ENCODE measurements around the gene PCOLCE2. TPM values are rescaled to one million over a fixed set of nuclear protein-coding genes. Genes with fewer than 3 reads are reported as not detected.
A peak's percentile ranks its signal among the peaks of the same experiment; 100 is the strongest.

PCOLCE2 gene
- 10.0 TPM for polyA plus RNA-seq (2012; ENCODE audit: insufficient read depth, insufficient read length, low read depth)

DNA sequence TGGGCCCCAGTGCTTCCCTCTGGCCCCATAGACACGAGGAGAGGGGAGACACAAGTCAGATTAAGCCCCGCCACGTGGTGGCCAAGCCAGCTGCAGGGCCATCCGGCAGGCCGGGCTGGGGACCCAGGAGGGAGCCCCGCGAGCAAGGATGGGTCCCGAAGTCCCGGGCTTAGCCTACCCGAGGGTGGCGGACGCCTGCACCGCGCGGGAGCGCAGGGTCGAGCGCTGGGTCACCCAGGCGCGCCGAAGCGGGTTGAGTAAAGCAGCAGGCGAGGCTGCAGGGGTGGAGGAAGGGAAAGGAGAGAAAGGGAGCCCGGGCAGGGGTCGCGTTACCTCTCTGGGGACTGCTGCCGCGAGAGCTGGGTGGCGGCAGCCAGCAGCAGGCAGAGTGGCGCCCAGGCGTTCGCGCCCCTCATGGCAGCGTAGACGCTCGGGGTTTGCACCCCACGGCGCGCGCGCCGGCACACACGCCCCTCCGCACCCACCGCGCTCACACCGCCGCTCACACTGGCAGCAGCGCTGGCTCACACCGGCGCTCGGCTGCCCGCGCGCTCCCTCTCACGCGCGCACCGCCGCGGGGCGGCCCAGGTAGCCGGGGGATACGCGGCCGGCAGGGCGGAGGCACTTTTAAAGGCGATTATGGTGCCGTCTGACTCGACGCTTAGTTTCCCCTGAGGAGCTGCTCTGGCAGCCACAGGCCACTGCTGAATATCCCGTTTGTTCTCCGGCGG lies at the start of gene PCOLCE2:
TSS of gene PCOLCE2 (minus strand) at position 603 of the 731 bp plus-strand sequence. CDS start at position 416, 187 bp downstream.
- DNase-seq, result peak; percentile 68

GRCh38 chr3:142935963-142936362 lies 47.1 kb upstream of the PCOLCE2 start:
- TF ChIP-seq CTCF (IDR thresholded peaks at IDR 0.05; ENCODE audit: low read depth, low read length), result no peak
- H3K4me1 ChIP-seq, result no peaks in the 10 kb centered on the region
- no peaks in the 10 kb centered on the region for H3K36me3 ChIP-seq

More for the DNA sequence above, at the start of gene PCOLCE2:
- Histone ChIP-seq H3K9me3 (no peaks in the 10 kb centered on the region), H3K27me3 (no peaks in the 10 kb centered on the region), H3K36me3 (no peaks in the 10 kb centered on the region), H3K4me1 (peaks cover 11% of the 10 kb centered on the region), H3K4me3 (ENCODE audit: low read depth, low read length) (peak within 1 kb of the TSS; percentile 84)
- TF ChIP-seq CTCF (IDR thresholded peaks at IDR 0.05; ENCODE audit: low read depth, low read length), result no peak

DNA sequence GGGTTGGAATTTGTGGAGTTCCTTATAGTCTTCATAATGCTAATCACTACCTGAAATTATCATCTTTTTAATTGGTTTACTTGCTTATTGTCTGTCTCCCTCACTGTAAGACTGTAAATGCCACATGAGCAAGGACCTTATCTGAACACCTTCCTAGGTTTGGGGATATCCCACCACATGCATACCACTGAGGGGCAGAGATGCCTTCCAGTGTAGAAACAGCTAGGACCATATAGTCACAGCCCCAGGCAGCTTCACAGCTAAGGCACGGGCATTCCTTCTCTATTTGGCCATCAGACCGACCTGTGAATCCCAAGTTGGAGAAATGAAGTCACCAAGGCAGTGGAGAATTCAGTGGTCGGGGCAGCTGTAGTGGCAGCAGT lies 46.0 kb upstream of the PCOLCE2 start:
- DNase-seq, result no peak
- no peak for TF ChIP-seq CTCF (IDR thresholded peaks at IDR 0.05; ENCODE audit: low read depth, low read length)
- H3K4me3 ChIP-seq (ENCODE audit: low read depth, low read length), result no peak overlapping the region
- no peaks in the 10 kb centered on the region for H3K9me3 ChIP-seq
- no peaks in the 10 kb centered on the region for H3K4me1 ChIP-seq
- no peaks in the 10 kb centered on the region for H3K27me3 ChIP-seq
- no peaks in the 10 kb centered on the region for H3K36me3 ChIP-seq

More at GRCh38 chr3:142935963-142936362, 47.1 kb upstream of the PCOLCE2 start:
- H3K9me3 ChIP-seq, result no peaks in the 10 kb centered on the region
- H3K4me3 ChIP-seq (ENCODE audit: low read depth, low read length), result no peak overlapping the region
- no peak for DNase-seq
- no peaks in the 10 kb centered on the region for H3K27me3 ChIP-seq

GRCh38 chr3:142934128-142934886 lies 45.4 kb upstream of the PCOLCE2 start:
- no peaks in the 10 kb centered on the region for H3K9me3 ChIP-seq
- H3K36me3 ChIP-seq, result no peaks in the 10 kb centered on the region
- H3K4me3 ChIP-seq (ENCODE audit: low read depth, low read length), result no peak overlapping the region
- H3K4me1 ChIP-seq, result no peaks in the 10 kb centered on the region
- DNase-seq, result no peak
- TF ChIP-seq CTCF (IDR thresholded peaks at IDR 0.05; ENCODE audit: low read depth, low read length), result no peak
- no peaks in the 10 kb centered on the region for H3K27me3 ChIP-seq

DNA sequence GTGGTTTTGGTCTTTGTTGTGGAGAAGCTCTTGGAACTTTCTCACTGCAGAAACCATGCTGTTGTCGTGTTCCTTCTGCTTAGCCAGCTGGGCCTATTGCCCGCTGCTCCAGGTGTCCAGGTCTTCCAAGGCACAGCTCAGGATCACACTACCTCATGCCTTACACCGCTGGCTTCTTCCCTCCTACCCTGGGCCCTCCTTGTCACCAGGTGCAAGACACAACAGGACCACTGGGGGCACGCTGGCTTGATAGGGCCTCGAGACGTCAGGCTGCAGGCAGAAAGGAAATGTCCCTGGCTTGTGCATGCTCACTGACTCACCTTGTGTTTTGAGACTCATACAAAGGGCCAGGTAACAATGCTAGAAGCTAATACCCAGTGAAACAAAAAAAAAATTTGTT lies 42.3 kb upstream of the PCOLCE2 start:
- TF ChIP-seq CTCF (IDR thresholded peaks at IDR 0.05; ENCODE audit: low read depth, low read length), result peak; percentile 47
- H3K27me3 ChIP-seq, result no peaks in the 10 kb centered on the region
- H3K4me3 ChIP-seq (ENCODE audit: low read depth, low read length), result no peak overlapping the region
- no peaks in the 10 kb centered on the region for H3K4me1 ChIP-seq
- no peaks in the 10 kb centered on the region for H3K36me3 ChIP-seq
- DNase-seq, result peak; percentile 43
- H3K9me3 ChIP-seq, result no peaks in the 10 kb centered on the region

GRCh38 chr3:142930463-142930862 lies 41.6 kb upstream of the PCOLCE2 start:
- Histone ChIP-seq H3K4me3 (ENCODE audit: low read depth, low read length) (no peak overlapping the region), H3K27me3 (no peaks in the 10 kb centered on the region), H3K4me1 (no peaks in the 10 kb centered on the region), H3K9me3 (no peaks in the 10 kb centered on the region), H3K36me3 (no peaks in the 10 kb centered on the region)
- TF ChIP-seq CTCF (IDR thresholded peaks at IDR 0.05; ENCODE audit: low read depth, low read length), result no peak
- DNase-seq, result no peak

All from BE2C (cell line).